Muscle of back (tissue), 13 donors: Measurements from ENCODE around the gene MAPKAP1. TPM values are rescaled to one million over a fixed set of nuclear protein-coding genes. Genes with fewer than 3 reads are reported as not detected.
A peak's percentile ranks its signal among the peaks of the same experiment; 100 is the strongest.

Source experiments
- DNase-seq, 3 donors: peaks; one replicate each; pipeline versions ENCODE4 v3.0.0 to v3.0.0-alpha.2; 2013
- long read RNA-seq, 9 donors: transcript quantifications; one replicate each; lab custom pipeline, GENCODE V29; 2026
- polyA plus RNA-seq, 10 donors: library from polyadenylated mRNA; unstranded; fragments of 120-200 nt; gene quantifications; one replicate each; pipeline ENCODE4 v1.2.1, GENCODE V29; 2013; ENCODE audit not compliant: insufficient read length in 10 of 10

The MAPKAP1 gene
- 10 to 100 TPM; 64.5 to 81.1 (median 72.1) TPM for polyA plus RNA-seq
- long read RNA-seq, donor 1, transcript MAPKAP1-201 (12 exons, 3,395 nt) = major isoform, 6 of 18 reads
- long read RNA-seq, donor 1, partial matches to known transcripts = 6 of 18 reads
- long read RNA-seq, donor 1, other reads (novel, unspliced or antisense) = 0 of 18 reads
- long read RNA-seq, donor 2, transcript MAPKAP1-201 (12 exons, 3,395 nt) = major isoform, 7 of 14 reads
- long read RNA-seq, donor 2, partial matches to known transcripts = 0 of 14 reads
- long read RNA-seq, donor 2, other reads (novel, unspliced or antisense) = 0 of 14 reads
- long read RNA-seq, donor 3 = 0 reads
- long read RNA-seq, donor 4, partial matches to known transcripts = 14 of 17 reads
- long read RNA-seq, donor 4, other reads (novel, unspliced or antisense) = 0 of 17 reads
- long read RNA-seq, donor 5, partial matches to known transcripts = 12 of 14 reads
- long read RNA-seq, donor 5, other reads (novel, unspliced or antisense) = 0 of 14 reads
- long read RNA-seq, donor 6, transcript MAPKAP1-201 (12 exons, 3,395 nt) = major isoform, 6 of 21 reads
- long read RNA-seq, donor 6, partial matches to known transcripts = 9 of 21 reads
- long read RNA-seq, donor 6, other reads (novel, unspliced or antisense) = 0 of 21 reads
- long read RNA-seq, donor 7, transcript MAPKAP1-201 (12 exons, 3,395 nt) = major isoform, 8 of 27 reads
- long read RNA-seq, donor 7, partial matches to known transcripts = 16 of 27 reads
- long read RNA-seq, donor 7, other reads (novel, unspliced or antisense) = 0 of 27 reads
- long read RNA-seq, donor 8, partial matches to known transcripts = 0 of 7 reads
- long read RNA-seq, donor 8, other reads (novel, unspliced or antisense) = 0 of 7 reads
- long read RNA-seq, donor 9 = 0 reads

- DNase-seq = peak; percentile 96 to 98 (median 97)
Measured at GRCh38 chr9:125706651-125707471, at the start of gene MAPKAP1. Gene MAPKAP1 (minus strand): TSS chr9:125707208. CDS start chr9:125672574, 34,634 bp downstream.

- no peak for DNase-seq
Measured at GRCh38 chr9:125756518-125756917, 49.5 kb upstream of the MAPKAP1 start.

DNA sequence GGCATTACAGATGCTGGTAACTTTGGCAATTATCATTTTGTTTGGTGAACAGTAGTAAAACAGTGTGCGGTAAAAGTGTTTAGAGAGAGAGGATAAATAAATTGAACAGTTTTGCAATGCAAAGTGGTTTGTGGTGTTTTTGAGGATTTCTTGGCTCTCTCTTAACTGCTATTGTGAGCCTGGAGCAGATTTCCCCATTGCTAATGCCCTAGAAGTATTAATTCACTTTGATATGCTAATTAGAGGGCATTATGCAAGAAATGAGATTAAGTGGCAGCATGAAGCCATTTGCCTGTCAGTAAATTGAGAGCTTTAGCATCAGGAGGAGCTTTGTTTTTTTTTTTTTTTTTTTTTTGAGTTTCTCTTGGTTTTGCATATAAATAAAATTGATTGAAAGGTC, 48.3 kb upstream of the MAPKAP1 start:
- no peak for DNase-seq

DNA sequence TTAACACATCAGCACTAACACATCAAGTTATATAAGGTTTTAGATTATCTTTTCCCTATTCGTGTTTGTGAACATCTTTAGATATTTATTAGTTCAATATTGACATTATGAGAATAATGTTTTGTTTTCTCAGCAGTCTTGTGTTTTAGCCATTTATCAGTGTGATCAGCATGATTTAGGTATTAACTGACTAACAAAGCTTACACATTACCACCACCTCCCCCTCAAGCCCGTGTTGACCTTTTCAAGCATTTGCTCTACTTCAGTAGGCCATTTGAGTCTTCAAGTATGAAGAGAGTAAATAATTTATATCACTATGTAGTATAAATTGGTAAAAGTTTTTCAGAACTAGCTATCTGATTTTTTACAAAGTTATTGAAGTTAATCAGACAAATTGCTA, 47.1 kb upstream of the MAPKAP1 start:
- DNase-seq = no peak

DNA sequence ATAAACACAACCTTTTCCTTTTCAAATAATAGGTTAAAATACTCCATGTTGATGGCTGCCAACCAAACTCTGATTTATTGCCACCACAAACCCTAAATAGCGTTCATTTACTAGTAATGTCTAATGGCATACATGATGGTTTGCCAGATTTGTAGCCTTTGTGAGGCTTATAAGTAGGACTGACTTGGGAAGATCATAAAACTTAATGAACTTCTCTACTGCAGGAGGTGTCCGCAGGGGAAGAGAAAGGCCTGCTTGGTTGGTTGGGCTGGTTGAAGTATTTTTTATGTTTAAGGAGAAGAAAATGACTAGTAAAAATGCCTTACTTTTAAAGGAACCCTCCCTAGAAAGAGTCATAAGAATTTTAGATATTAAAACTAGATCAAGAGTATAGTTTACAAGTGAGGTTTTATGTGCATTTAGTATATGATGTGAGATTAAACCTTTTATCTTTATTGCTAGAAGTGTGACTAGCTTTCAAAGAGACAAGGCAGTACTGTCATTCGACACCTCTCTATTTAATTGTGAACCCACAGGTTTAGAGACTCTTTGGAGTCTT, 45.1 kb upstream of the MAPKAP1 start:
- no peak for DNase-seq

DNA sequence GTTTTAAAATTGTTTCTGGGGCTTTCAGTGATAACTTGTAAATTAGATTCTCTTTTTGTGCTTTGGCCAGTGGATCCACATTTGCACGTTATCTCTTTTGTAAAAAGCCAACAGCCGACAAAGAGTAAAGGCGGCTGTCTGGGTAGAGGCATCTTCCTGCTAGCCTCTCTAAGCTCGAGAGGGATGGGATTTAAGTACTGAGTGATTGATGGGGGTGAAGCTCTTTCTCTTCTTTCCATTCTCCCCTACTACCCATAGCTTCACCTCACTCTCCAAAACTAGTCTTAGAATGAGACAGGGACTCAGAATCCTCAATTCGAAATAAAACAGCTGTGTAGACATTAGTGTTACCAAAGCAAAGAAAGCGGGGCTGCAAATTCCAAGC, 43.6 kb upstream of the MAPKAP1 start:
- no peak for DNase-seq

DNA sequence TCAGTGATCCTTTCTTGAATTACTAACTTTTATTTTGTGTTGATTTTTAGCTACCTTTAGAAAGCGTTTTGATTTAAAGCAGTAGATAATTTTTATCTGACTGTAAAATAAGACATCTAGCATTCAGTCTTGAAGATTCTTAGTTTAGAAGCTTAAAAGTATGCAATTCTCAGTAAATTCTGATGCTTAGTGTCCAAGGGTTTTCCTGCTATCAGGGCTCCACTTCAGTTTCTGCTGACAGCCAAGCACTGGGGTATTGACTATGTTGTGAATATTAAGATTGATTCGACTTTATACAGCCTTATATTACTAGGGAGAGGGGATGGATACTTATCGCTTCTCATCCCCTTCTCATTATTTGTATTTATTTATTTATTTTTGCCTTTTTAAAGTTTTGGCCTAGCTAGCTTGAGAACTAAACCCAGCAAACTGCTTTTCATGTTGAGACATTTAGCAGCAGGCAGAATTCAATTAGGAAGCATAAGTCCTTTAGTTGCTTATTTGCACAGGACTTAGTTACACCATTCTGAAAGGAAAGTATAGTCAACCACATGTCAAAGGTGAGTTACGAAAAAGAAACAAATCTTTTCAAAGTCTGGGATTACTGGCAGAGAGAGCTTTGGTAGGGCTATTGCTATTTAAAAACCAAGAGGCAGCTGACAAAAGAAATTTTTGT, 43.1 kb upstream of the MAPKAP1 start:
- DNase-seq = no peak

DNA sequence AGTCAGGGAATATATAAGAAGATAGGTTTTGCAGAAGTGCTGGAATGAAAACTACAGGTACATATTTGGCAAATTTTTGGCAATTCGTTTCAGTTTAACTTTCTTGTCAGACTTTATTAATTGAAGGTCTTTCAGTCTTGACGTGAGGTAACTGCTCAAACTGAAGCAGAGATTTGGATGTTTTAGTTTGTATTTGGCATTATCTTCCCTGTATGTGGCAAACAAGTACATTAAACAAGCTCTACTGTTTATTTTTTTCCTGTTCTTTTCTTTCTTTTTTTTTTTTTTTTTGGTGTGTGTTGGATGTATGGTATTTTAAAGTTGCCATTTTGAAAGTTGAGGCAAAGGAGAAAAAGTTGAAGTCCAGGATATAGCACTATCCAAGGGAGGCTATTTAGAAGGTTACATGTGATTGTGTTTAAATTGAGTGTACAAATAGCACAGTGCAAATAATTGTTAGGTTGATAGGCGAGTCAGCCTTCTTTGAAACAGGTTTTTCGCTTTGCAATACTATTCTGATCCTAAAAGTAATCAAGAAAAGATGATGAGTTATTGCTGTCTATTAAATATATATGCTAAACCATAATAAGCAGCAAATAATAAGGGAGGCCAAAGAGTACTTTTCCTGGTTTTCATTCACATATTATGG, 42.4 kb upstream of the MAPKAP1 start:
- no peak for DNase-seq

- DNase-seq = peak in 1 of 3 donors; percentile 48
Measured at GRCh38 chr9:125748446-125749099, 41.6 kb upstream of the MAPKAP1 start.

DNA sequence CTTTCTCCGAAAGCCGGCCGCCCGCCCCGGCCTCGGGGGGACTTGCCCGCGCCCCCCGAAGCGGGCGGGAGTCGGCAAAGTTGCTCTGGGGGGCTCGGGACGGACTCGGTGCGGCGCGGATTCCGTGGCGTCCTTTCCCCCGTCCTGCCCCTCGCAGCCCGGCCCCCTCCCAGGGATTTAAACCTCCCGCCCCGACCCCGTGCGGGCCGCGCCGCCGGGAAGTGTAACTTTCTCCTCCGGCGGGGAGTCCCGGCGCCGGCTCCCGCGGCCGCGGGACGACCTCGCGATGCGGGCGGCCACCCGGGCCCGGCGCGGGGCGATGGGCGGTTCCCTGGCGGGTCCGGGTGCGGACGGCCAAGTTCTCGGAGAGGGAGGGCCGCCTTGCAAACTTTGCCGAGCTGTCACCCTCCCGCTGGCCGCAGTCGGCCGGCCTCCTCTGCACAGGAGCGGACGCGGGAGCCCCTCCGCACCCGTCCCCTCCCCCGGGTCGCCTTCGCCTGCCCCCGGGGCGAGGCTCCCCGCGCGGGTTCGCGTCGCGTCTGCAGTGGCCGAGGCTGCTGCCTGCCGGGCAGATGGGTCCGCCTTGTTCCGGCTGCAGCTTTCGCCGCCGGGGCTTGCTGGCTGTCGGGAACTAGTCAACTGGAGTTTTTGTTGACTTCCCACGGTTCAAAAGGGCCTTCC, 40.9 kb upstream of the MAPKAP1 start:
- peak in 2 of 3 donors; percentile 40 to 71 for DNase-seq

DNA sequence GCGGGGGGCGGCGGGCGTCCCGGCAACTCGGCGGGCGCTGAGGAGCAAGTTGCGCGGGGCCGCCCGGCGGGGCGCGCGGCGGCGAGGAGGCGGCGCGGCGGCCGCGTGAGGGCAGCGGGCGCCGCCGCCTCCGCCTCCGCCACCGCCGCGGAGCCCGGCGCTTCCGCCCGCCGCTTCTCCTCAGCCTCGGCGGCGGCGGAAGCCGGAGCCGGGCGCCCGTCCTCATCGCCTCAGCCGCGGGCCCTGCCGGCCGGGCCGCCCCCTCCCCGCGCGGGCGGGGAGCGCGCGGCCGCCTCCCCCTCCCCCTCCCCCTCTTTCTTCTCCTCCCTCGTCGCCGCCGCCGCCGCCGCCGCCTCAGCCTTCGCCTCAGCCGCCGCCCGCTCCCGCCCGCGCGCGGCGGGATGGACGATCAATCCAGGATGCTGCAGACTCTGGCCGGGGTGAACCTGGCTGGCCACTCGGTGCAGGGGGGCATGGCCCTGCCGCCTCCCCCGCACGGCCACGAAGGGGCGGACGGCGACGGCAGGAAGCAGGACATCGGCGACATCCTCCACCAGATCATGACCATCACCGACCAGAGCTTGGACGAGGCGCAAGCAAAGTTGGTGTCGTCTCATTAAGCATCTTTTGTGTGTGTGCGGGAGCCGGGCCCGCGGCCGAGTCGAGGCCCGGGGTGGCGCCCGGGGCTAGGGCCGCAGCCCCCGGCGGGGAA, 40.2 kb upstream of the MAPKAP1 start, which contains the start of gene PBX3:
Gene PBX3 (plus strand): TSS at position 321 of the 712 bp plus-strand sequence.
- peak in 2 of 3 donors; percentile 69 to 87 for DNase-seq

GRCh38 chr9:125746774-125747052, 39.7 kb upstream of the MAPKAP1 start:
- no peak for DNase-seq

DNA sequence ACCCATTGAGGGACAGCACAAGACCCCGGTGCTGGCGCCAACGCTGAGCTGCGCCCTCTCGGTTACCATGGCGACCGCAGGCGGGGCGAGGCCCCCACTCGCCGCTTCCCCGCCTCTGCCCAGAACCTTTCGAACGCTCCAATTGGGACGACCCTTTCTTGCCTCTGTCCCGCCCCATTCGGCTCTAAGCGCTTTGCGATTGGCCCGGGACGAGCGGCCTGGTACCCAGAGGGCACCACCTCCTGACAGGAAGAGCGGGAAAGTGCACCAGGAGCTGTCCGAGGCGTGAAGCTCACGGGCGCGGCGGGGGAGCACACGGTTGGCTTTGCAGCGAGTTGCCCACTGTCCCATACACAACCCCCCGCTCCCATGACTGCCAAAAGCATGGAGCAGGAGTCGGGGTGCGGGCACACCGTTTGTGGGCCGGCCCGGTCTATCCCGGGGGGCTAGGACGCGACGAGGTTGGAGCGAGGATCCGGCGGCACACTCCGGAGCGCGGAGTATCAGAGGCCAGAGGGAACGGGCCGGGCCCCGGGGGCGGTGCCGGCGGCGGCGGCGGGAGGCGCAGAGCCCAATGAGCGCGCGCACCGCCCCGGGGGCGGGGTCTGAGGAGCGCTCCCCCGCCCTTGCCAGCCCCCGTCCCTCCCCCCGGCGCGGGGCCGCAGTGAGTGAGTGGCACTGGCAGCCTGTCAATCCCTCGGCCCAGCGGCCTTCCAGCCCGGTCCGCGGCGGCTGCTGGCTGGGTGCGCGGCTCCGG, 39.2 kb upstream of the MAPKAP1 start:
- peak; percentile 93 to 95 (median 94) for DNase-seq

DNA sequence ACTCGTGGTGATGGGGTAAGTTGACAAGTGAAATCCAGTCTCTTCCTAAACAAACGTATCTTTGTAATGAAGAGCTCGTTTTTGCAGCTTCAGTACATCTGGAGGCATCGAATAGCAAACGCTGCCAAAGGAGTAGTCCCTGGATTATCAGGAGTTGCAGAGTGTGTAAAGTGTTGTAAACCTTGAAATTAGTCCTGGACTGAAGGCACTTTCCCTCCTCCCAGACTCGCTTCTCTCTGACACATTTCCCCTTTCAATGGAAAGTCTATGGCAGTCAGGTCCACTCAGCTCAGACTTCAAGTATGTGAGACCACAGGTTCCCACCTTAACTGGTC, 38.6 kb upstream of the MAPKAP1 start:
- DNase-seq = no peak

GRCh38 chr9:125745018-125745417, 38.0 kb upstream of the MAPKAP1 start:
- peak in 2 of 3 donors; percentile 68 to 82 for DNase-seq

- DNase-seq = peak in 2 of 3 donors; percentile 19 to 76
Measured at GRCh38 chr9:125744616-125745015, 37.6 kb upstream of the MAPKAP1 start.

DNA sequence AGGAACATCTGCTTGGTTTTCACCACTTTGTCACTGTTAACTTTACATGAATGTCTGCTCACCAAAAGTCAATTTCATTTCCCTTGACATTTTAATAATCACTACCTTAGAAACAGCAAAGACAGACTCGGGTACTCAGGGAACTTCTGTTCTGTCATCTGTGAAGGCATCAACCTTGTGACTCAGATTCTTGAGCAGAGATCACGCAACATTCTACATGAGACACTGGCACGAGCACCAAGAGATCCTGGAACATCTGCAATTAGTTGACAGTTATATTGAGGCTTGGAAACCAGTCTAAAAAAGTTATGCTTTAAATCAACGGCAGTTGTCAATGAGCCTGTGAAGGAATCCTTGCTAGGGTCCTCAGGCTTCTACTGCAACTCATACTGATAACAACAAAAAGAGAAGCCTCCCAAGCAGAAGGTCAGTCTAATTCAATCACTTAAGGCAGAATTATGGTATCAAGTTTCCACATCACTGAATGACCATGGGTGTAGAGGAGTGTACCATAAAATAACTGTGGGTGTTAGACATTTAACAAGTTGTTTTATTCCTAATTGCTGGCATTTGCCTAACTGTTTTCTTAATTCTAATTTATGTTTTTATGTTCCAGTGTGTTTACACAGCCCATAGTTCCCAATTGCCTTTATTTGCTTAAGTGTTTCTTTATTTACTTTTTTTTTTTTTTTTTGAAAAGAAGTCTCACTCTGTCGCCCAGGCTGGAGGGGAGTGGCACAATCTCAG, 36.8 kb upstream of the MAPKAP1 start:
- no peak for DNase-seq
